Right lobe of liver (tissue), 4 donors: ENCODE data around the gene TTC23.

Source experiments
- POLR2A ChIP-seq: fragments of 450-650 bp; IDR thresholded peaks from one replicate; pipeline ENCODE4 v1.6.1; 2017; ENCODE audit warnings: antibody characterized with exemption, mild to moderate bottlenecking
- TF ChIP-seq, protein P1 (sequence below), 4 donors: fragments of 200-600 bp in 3 of 4; fragments of 450-650 bp in 1 of 4; IDR thresholded peaks; one replicate each; pipeline versions ENCODE4 v1.5.1 to v1.8.0; 2016 to 2022; ENCODE audit warnings: antibody characterized with exemption in 4 of 4, mild to moderate bottlenecking in 2 of 4
- donor health status: DM: no; HTN: no; CAD: no.
- donor health status: DM: no; HTN: no; CAD: no.
- donor health status: DM: no; HTN: yes; CAD: no.

DNA sequence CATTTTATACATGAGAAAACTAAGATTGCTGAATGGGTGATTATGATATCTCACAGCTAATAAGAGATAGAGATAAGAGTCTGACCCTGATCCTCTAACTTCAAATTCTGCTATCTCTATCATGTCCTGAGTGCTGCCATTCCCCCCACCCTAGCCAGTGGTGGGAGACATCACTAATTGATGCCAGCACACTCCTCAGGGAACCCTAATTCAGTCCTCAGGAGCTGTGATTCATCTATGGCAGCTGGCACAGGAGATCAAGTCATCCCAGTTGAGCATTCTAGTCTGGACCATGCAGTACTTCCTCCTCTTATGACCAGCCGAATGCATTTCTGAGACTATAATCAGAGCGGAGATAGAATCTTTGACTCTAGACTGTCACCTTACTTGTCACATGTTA is 72.6 kb downstream of the TTC23 start:
- TF ChIP-seq, protein P1, sequence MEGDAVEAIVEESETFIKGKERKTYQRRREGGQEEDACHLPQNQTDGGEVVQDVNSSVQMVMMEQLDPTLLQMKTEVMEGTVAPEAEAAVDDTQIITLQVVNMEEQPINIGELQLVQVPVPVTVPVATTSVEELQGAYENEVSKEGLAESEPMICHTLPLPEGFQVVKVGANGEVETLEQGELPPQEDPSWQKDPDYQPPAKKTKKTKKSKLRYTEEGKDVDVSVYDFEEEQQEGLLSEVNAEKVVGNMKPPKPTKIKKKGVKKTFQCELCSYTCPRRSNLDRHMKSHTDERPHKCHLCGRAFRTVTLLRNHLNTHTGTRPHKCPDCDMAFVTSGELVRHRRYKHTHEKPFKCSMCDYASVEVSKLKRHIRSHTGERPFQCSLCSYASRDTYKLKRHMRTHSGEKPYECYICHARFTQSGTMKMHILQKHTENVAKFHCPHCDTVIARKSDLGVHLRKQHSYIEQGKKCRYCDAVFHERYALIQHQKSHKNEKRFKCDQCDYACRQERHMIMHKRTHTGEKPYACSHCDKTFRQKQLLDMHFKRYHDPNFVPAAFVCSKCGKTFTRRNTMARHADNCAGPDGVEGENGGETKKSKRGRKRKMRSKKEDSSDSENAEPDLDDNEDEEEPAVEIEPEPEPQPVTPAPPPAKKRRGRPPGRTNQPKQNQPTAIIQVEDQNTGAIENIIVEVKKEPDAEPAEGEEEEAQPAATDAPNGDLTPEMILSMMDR (IDR thresholded peaks at IDR 0.05), result no peak
- no peak for TF ChIP-seq POLR2A
